Endometrial microvascular endothelial cells (primary cell): ENCODE results near the gene NUP62. TPM values are rescaled to one million over a fixed set of nuclear protein-coding genes. Genes with fewer than 3 reads are reported as not detected.
"Not testable (repeated sequence)": the region's sequence is repeated elsewhere in the genome, so short reads cannot be mapped to it uniquely, and the experiment has no call there.

Experiments
- in situ Hi-C: cut with HindIII; loops from 2 replicates; pipeline ENCODE4 v1.10.0; 2017; ENCODE audit warnings: low sequenced_read_pairs, low pct_unique_long_range_greater_than_20kb; ENCODE audit errors: inconsistent ontology term
- total RNA-seq: library from RNA; depleted of rRNA; stranded (reverse); fragments of >200 nt; gene quantifications from one replicate; pipeline ENCODE4 v1.2.3, GENCODE V29; 2015; ENCODE audit errors: inconsistent ontology term

NUP62 gene, protein sequence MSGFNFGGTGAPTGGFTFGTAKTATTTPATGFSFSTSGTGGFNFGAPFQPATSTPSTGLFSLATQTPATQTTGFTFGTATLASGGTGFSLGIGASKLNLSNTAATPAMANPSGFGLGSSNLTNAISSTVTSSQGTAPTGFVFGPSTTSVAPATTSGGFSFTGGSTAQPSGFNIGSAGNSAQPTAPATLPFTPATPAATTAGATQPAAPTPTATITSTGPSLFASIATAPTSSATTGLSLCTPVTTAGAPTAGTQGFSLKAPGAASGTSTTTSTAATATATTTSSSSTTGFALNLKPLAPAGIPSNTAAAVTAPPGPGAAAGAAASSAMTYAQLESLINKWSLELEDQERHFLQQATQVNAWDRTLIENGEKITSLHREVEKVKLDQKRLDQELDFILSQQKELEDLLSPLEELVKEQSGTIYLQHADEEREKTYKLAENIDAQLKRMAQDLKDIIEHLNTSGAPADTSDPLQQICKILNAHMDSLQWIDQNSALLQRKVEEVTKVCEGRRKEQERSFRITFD
- 87.8 TPM for total RNA-seq

DNA sequence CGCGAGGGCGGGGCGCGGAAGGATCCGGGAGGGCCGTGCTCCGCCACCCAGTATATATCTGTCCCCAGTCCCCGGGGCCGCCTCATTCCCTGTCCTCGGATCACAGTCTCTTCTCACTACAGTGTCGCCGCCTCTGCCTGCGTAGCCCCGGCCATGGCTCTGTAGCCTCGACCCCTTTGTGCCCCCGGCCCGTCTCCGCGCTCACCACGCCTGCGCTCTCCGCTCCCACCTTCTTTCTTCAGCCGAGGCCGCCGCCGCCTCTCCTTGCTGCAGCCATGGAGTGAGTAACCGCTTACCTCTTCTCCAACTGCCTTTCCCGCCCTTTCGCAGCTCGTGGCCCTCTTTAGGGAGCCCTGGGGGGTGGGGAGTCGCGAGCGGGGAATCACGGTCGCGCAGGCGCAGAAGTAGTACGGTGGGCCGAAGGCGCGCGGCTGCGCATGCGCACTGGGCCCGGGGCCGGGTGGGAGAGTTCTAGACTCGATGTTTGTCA is at the start of gene NUP62, which contains the start of gene ATF5:
Gene NUP62, minus strand, starts transcription at position 384 of the 490 bp plus-strand sequence. CDS start 19,697 bp downstream, outside the sequence.
Gene ATF5, plus strand, starts transcription at position 85 of the 490 bp plus-strand sequence. CDS start 1,646 bp downstream, outside the sequence.
- in situ Hi-C loops: no loop called here

DNA sequence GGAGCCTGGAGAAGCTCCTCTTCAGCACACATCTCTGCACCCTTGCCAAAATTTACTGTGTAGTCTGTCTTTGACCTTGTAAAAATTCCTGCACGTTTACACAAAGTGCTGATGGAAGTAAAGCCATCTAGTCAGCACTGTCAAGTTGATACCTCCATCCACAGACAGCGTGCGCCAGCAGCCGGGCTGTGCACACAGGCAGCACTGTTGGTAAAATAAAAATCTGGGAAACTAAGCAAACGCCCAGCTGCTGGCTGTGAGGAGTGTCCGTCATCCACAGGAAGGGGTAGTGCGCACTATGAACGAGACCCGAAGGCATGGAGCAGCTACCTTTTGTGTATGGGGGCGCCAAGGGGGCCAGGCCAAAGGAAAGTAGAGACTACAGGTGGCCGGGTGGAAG is 49.0 kb upstream of the NUP62 start:
- in situ Hi-C loops: no loop called here

DNA sequence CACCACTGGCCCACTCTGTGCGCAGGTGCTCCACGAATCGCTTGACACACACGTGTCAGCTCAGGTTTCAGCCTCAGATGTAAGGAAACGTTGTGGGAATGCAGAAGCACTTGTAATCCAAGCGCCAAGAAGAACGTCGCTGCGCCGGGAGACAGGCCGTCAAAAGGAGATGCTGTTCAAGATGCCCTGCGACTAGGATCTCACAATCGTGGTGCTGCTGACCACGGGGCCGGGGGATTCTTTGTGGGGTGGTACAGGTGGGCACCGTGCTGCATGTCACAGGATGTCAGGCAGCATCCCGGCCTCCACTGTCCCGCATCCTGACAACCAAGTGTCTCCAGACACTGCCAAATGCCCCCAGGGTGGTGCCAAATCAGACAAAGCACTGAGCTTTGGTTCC is 48.6 kb upstream of the NUP62 start:
- in situ Hi-C loops: no loop called here

DNA sequence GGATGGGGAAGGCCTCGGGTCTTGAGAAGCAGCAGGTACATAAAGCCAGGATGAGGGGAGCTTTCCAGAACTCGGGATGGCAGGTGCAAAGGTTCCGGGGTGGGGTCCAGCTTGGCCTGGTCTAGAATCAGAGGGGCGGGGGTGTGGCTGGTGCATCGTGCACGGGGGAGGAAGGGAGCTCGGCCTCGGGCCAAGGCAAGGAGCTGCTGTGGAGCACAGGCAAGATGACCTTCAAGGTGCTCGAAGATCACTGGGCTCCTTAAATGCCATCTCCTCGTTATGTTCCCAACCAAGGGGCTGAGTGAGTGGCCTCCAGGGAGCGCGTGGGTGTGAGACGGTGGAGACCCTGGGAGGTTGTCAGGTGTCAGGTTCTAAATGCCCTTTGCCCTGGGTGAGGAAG is 47.8 kb upstream of the NUP62 start:
- in situ Hi-C loops: no loop called here

DNA sequence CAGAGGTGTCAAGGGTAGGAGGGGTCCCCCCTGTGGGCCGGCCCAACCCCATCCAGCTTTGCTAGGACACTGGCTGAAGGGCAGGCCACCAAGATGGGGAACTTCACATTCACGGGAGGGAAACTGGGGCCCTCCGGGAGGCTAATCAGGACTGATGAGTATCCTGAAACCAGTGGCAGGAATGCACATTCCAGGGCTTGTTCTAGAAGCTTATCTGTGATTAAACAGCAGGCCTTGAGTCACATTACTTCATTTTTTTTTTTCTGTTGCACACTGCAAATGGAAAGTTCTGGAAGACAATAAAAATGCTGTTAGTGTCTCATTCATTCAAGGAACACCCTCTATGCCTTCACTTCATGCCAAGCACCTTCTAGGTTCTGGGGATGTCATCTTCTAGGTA is 47.2 kb upstream of the NUP62 start:
- in situ Hi-C loops: no loop called here

DNA sequence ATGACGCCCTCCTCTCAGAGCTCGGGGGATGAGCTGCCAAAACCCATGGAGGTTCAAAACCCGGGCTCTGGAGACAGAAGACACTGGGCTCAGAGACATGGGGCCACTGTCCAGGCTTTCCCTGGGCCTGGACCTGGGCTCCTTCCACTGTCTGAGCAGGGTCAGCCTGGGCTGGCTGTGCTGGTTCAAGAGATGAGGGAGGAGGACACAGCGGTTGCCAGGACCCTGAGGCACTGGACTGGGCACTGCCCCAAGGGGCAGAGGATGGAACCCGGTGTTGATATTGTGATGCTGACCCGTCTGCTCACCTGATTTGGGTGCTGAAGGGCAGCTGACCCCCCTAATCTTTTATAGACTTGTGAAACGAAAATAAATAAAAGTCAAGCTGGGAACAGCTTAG is 45.7 kb upstream of the NUP62 start:
- in situ Hi-C loops: no loop called here

DNA sequence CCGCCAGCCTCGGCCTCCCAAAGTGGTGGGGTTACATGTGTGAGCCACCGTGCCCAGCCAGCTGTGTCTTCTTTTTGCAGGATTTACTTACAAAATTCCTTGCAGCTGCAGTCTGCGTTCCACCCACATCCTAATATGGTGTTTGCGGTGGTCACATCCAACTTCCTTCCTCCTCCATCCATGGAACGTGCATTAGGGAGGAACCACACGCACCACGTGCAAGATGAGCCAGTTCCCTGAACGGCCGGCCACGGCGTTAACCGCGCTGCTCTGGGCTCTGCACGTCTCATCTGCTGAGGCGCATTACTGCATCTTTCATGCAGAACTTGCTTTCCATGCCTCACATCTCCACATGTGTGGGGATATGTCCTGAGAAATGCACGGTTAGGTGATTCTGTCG is 44.7 kb upstream of the NUP62 start:
- in situ Hi-C loops: no loop called here

DNA sequence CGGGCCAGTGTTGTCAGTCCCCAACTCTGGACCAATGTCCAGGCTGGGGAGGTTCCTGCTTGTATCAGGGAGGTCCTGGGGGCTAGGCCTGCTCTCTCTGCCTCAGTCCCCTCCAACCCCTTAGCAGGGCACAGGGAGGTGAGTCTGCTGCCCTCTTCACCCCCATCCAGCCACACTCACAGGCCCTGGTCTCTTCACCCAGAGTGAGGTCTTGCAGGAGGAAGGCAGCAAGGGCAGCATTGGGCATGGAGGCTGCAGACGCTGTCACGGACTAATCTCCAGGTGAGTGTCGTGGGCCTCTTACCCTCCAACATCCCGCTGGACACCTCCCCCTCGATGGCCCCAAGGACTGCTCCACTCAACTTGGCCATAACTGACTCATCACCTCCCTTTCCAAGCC is 43.5 kb upstream of the NUP62 start:
- in situ Hi-C loops: no loop called here

DNA sequence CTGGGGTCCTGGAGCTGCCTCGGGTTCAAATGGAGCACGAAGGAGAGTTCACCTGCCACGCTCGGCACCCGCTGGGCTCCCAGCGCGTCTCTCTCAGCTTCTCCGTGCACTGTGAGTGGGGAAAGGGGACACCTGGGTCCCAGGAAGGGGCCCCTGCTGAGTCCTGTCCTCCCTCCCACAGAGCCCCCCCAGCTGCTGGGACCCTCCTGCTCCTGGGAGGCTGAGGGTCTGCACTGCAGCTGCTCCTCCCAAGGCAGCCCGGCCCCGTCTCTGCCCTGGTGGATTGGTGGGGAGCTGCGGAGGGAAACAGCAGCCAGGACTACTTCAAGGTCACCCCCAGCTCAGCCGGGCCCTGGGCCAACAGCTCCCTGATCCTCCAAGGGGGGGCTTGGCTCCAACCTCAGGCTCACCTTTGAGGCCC is 42.7 kb upstream of the NUP62 start:
- in situ Hi-C loops: no loop called here

DNA sequence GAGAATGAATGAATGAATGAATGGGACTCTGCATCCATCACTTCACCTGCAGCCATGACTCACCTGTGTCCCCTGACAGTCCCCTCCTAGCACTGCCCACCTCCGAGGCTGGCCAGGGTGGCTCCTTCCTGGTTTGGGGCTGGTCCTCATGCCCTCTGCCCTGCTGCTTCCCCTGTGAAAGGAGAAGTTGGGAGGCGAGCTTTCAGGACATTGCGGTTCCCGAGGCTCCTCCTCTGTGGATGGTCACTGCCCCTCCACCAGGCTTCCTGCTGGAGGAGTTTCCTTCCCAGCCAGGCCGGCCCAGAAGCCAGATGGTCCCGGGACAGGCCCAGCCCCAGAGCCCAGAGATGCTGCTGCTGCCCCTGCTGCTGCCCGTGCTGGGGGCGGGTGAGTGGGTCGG is 40.1 kb upstream of the NUP62 start:
- in situ Hi-C loops: not testable (repeated sequence)

DNA sequence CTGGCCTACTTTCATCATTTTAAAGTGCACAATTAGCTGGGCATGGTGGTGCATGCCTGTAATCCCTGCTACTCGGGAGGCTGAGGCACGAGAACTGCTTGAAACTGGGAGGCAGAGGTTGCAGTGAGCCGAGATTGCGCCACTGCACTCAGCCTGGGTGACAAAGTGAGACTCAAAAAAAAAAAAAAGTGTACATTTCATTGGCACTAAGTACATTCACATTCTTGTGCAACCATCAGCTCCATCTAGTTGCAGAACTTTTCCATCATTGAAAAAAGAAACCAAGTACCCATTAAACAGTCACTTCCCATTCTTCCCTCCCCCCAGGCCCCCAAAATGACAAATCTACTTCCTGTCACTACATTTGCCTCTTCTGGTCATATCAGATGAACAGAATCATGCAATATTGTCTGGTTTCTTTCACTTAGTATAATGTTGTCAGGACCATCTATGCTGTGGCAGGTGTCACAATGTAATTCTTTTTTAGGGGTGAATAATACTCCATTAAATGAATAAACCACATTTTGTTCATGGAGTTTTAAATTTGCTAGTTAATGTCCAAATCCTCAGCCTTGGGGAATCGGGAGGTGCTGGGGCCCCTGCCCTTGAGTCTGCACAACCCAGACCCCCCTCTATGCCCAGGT is 39.1 kb upstream of the NUP62 start:
- in situ Hi-C loops: no loop called here

DNA sequence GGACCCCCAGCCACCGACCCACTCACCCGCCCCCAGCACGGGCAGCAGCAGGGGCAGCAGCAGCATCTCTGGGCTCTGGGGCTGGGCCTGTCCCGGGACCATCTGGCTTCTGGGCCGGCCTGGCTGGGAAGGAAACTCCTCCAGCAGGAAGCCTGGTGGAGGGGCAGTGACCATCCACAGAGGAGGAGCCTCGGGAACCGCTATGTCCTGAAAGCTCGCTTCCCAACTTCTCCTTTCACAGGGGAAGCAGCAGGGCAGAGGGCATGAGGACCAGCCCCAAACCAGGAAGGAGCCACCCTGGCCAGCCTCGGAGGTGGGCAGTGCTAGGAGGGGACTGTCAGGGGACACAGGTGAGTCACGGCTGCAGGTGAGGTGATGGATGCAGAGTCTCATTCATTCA is 31.7 kb upstream of the NUP62 start, which contains the start of gene SIGLEC11:
Gene SIGLEC11, minus strand, starts transcription at position 193 of the 400 bp plus-strand sequence. Its CDS starts 91 bp downstream, at position 102.
- in situ Hi-C loops: not testable (repeated sequence)

DNA sequence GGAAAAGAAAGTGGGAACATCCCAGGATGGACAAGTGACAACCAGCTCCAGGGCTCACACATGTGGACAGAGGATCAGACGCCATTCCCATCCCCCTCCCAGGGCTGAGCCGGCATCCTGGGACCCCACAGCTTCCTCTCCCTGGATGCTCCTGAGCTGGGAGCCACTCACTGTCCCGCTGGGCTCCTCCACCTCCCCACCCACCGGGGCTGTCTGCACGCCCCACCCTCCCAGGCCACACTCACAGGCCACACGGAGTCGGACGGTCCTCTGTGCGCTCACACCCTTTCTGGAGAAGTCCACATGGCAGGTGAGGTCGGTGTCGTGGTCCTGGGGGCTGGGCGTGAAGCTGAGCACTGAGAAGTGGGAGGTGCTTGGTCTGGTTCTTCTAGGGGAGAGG is 30.6 kb upstream of the NUP62 start:
- in situ Hi-C loops: not testable (repeated sequence)

DNA sequence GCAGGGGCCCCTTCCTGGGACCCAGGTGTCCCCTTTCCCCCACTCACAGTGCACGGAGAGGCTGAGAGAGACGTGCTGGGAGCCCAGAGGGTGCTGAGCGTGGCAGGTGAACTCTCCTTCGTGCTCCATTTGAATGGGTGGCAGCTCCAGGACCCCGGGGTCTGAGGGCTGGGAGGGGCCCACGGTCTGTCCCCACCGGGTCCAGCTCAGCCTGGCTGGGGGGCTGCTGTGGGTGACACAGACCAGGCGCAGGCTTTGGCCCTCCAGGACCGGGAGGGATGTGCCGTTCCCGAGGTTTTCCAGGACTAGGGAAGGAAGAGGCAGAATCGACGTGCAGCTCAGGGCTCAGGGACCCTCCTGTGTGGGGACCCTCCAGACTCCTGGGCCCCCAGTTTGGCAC is 29.3 kb upstream of the NUP62 start:
- in situ Hi-C loops: not testable (repeated sequence)

DNA sequence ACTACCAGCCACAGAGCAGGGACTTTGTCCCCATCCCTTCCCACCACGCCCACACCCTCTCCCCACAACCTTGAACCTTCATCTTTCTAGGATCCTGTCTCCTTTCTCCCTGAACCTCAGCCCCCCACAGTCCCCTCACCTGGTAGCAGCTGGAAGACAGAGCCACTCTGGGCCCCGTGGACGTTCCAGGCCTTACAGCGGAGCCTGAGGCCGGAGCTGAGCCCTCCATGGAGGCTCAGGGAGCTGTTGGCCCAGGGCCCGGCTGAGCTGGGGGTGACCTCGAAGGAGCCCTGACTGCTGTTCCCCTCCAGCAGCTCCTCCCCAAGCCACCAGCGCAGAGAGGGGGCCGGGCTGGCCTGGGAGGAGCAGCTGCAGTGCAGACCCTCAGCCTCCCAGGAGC is 28.8 kb upstream of the NUP62 start:
- in situ Hi-C loops: not testable (repeated sequence)

DNA sequence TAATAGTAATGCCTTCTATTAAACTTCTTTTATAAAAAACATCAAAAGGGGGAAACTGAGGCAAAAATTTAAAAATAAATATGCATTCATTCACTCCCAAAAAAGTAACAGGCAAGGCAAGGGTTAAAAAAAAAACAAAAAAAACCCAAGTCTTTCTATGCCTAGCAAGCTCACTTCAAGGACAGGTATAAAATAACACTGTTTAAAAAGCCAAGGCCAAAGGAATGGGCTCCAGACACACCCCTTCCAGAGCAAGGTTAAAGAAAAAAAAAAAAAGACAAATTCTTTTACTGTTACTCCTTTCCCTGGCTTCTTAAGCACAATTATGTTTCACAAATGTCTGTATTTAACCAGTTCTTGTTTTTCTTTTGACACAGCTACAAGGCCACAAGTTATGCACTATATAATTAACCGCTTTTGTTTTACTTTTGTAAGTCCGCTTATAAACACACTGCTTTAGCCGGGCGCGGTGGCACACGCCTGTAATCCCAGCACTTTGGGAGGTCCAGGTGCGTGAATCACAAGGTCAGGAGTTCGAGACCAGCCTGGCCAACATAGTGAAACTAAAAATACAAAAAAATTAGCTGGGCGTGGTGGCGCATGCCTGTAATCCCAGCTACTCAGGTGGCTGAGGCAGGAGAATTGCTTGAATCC is 28.1 kb upstream of the NUP62 start:
- in situ Hi-C loops: no loop called here

DNA sequence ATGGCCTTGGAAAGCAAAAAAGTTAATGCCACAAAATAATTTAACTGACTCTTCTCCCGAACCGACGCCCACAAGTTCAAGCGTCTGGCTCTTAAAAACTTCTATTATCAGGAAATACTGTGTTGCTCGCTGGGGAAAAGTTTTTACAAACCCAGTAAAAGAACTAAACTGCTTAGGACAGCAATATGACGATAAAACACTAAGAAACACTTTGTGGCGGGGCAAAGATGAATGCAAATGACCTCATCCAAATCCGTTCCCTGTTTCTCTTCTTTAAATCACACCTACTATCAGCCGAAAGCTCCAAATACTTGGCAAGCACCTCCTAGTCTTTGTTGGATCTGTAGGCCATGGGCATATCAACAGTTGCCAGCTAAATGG is 26.8 kb upstream of the NUP62 start:
- in situ Hi-C loops: no loop called here

DNA sequence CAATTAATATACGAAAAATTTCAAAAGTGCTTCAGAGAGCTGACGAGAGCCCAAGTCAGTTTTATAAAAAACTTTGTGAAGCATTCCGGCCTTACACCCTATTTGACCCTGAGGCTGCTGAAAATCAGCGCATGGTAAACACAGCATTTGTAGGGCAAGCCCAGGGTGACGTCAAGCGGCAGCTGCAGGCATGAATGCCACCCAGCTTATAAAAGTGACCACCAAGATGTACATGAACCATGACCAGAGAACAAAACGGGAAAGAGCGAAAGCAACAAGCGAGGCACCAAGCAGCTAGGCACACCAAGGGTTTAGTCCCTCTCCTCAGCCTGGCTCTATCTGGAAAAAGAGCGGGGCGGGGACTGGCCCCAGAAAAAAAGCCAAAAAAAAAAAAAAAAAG is 25.6 kb upstream of the NUP62 start:
- in situ Hi-C loops: no loop called here

DNA sequence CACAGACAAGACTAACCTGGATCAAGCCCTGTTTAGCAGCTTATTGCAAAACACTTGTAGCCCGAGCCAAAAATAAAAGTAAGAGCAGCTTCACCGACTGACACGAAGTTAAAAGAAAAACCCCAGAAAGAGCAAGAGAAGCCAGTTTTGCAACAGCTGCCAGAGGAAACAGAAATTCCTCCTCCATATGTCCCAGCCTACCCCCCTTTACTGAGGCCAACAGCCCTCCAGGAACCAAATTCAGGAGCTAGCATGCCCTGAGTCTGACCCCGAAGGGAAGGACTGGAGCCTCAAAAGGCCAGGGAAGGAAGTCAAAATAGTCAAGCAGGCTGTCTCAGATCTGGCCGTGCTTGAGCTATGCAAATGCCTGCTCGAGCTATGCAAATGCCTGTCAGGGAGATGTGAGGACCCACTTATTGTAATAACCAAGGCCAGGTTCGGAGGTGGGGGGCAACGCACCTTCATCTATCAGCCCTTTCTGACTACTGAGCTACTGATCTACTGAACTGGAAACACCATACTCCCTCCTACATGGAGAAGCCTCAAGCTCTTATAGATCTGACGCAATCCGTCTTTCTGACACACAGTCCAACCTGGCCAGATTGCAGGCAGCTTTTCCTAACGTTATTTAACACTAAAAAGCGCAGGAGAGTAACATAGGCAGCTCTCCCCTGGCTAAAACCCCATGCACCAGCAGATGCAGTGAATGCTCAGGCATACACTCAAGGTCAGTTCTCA is 25.0 kb upstream of the NUP62 start:
- in situ Hi-C loops: no loop called here
